Neutrophil (primary cell): ENCODE data around the gene ARPIN.
"Not testable (repeated sequence)": the region's sequence is repeated elsewhere in the genome, so short reads cannot be mapped to it uniquely, and the experiment has no call there.

Source experiments
- H3K27ac ChIP-seq: fragments of 200-600 bp; sonication (generic); 2 replicates; pipeline ENCODE4 v1.5.1; 2016; ENCODE audit warnings: mild to moderate bottlenecking, moderate library complexity
- H3K27me3 ChIP-seq: fragments of 200-600 bp; sonication (generic); 2 replicates; pipeline ENCODE4 v1.6.0; 2016; ENCODE audit warnings: mild to moderate bottlenecking
- H3K36me3 ChIP-seq: fragments of 200-600 bp; sonication (generic); 2 replicates; pipeline ENCODE4 v1.5.1; 2017
- H3K4me1 ChIP-seq, 2 experiments: fragments of 200-600 bp in 1 of 2; sonication (generic) in 1 of 2; 1 replicate in 1 of 2; 2 replicates in 1 of 2; pipeline versions ENCODE4 v1.5.1 to v1.6.1; 2013 to 2016; ENCODE audit warnings: low read depth in 1 of 2, low read length in 1 of 2, mild to moderate bottlenecking in 1 of 2, moderate library complexity in 1 of 2; ENCODE audit not compliant: control insufficient read depth in 1 of 2, insufficient read depth in 1 of 2
- H3K4me3 ChIP-seq, 2 experiments: fragments of 200-600 bp in 1 of 2; sonication (generic) in 1 of 2; 1 replicate in 1 of 2; 2 replicates in 1 of 2; pipeline ENCODE4 v1.5.1; 2013 to 2016; ENCODE audit warnings: low read depth in 1 of 2, low read length in 1 of 2, mild to moderate bottlenecking in 1 of 2, moderate library complexity in 1 of 2
- H3K9me3 ChIP-seq: fragments of 200-600 bp; sonication (generic); 2 replicates; pipeline ENCODE4 v1.5.1; 2016
- CTCF ChIP-seq: fragments of 200-600 bp; sonication (generic); IDR thresholded peaks from 2 replicates; pipeline ENCODE4 v1.5.1; 2016; ENCODE audit warnings: antibody characterized with exemption

The ARPIN gene

GRCh38 chr15:89946681-89947299 lies 34.0 kb upstream of the ARPIN start:
- Histone ChIP-seq H3K4me1 (no peaks in the 10 kb centered on the region), H3K9me3 (no peaks in the 10 kb centered on the region), H3K4me3 (no peak overlapping the region), H3K36me3 (no peaks in the 10 kb centered on the region), H3K27me3 (no peaks in the 10 kb centered on the region), H3K27ac (no peak overlapping the region)
- TF ChIP-seq CTCF, result no peak

GRCh38 chr15:89943721-89944120 lies 31.0 kb upstream of the ARPIN start:
- not testable (repeated sequence) for H3K27ac ChIP-seq, H3K27me3 ChIP-seq, H3K9me3 ChIP-seq, H3K4me1 ChIP-seq, H3K4me3 ChIP-seq, H3K36me3 ChIP-seq

GRCh38 chr15:89939910-89940309 lies 27.2 kb upstream of the ARPIN start:
- H3K27ac ChIP-seq, result no peak overlapping the region
- no peaks in the 10 kb centered on the region for H3K9me3 ChIP-seq
- no peak for TF ChIP-seq CTCF
- peaks cover 25 to 34% of the 10 kb centered on the region in 2 experiments for H3K4me1 ChIP-seq
- H3K4me3 ChIP-seq, result no peak overlapping the region
- no peaks in the 10 kb centered on the region for H3K36me3 ChIP-seq
- H3K27me3 ChIP-seq, result no peaks in the 10 kb centered on the region

GRCh38 chr15:89939377-89939776 lies 26.6 kb upstream of the ARPIN start:
- not testable (repeated sequence) for H3K4me3 ChIP-seq, H3K27ac ChIP-seq, H3K9me3 ChIP-seq, H3K27me3 ChIP-seq, H3K36me3 ChIP-seq
- H3K4me1 ChIP-seq, result peaks cover 25 to 34% of the 10 kb centered on the region in 2 experiments

- Histone ChIP-seq H3K27ac (peak overlapping the region; percentile 79), H3K27me3 (no peaks in the 10 kb centered on the region)
Measured at GRCh38 chr15:89937365-89938350, 24.9 kb upstream of the ARPIN start.

GRCh38 chr15:89936786-89937265 lies 24.1 kb upstream of the ARPIN start:
- H3K9me3 ChIP-seq, result no peaks in the 10 kb centered on the region
- H3K27me3 ChIP-seq, result no peaks in the 10 kb centered on the region
- peaks cover 25 to 34% of the 10 kb centered on the region in 2 experiments for H3K4me1 ChIP-seq
- H3K36me3 ChIP-seq, result no peaks in the 10 kb centered on the region
- no peak for TF ChIP-seq CTCF
- H3K27ac ChIP-seq, result peak overlapping the region; percentile 79
- H3K4me3 ChIP-seq, result no peak overlapping the region

More at GRCh38 chr15:89937365-89938350, 24.9 kb upstream of the ARPIN start:
- Histone ChIP-seq H3K4me3 (no peak overlapping the region), H3K36me3 (no peaks in the 10 kb centered on the region), H3K9me3 (no peaks in the 10 kb centered on the region), H3K4me1 (peaks cover 25 to 34% of the 10 kb centered on the region in 2 experiments)
- no peak for TF ChIP-seq CTCF
